ENCODE results near the gene UBE2S. TPM values are rescaled to one million over a fixed set of nuclear protein-coding genes. Genes with fewer than 3 reads are reported as not detected.

Gene UBE2S
- total and polyA plus RNA-seq, 11 donors, result 10.9 to 51.8 (median 27.6) TPM

DNA sequence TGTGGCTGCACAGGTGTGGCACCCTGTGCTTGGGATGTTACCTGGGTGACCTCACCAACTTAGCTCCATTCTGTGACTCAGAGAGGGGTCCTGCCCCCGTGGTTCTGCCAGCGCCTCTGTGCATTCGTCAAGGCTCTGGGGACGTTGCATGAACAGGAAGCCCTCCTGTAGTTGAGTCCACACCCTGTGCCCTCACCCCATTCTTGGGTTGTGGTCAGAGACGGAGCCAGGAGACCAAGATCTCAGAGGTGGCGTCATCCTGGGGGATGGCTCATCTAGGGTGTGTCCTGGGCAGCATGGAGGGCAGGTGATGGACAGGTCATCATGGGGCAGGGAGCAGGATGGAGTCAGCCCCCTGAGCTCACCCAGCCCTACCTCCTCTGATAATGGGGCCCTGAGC lies 55.5 kb downstream of the UBE2S start:
- 64 to 77% (median 72%) methylated on average over 6 of the region's 6 CpGs for whole genome bisulfite sequencing, 4 donors
- no peak for DNase-seq
- Histone ChIP-seq H3K27ac (no peak overlapping the region), H3K36me3 (peaks cover 0 to 5% (median 0%) of the 10 kb centered on the region in 9 donors), H3K27me3 (peaks cover 10 to 75% (median 45%) of the 10 kb centered on the region in 9 donors), H3K9me3 (no peaks in the 10 kb centered on the region), H3K4me3 (no peak overlapping the region), H3K4me1 (peaks cover 0 to 20% (median 14%) of the 10 kb centered on the region in 12 donors)
- TF ChIP-seq POLR2A (IDR thresholded peaks at IDR 0.05), result no peak
- TF ChIP-seq, protein P1, sequence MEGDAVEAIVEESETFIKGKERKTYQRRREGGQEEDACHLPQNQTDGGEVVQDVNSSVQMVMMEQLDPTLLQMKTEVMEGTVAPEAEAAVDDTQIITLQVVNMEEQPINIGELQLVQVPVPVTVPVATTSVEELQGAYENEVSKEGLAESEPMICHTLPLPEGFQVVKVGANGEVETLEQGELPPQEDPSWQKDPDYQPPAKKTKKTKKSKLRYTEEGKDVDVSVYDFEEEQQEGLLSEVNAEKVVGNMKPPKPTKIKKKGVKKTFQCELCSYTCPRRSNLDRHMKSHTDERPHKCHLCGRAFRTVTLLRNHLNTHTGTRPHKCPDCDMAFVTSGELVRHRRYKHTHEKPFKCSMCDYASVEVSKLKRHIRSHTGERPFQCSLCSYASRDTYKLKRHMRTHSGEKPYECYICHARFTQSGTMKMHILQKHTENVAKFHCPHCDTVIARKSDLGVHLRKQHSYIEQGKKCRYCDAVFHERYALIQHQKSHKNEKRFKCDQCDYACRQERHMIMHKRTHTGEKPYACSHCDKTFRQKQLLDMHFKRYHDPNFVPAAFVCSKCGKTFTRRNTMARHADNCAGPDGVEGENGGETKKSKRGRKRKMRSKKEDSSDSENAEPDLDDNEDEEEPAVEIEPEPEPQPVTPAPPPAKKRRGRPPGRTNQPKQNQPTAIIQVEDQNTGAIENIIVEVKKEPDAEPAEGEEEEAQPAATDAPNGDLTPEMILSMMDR (IDR thresholded peaks at IDR 0.05), result no peak
- ATAC-seq, result no peak
- intact Hi-C loops (cut with DNase I), result no loop called here

DNA sequence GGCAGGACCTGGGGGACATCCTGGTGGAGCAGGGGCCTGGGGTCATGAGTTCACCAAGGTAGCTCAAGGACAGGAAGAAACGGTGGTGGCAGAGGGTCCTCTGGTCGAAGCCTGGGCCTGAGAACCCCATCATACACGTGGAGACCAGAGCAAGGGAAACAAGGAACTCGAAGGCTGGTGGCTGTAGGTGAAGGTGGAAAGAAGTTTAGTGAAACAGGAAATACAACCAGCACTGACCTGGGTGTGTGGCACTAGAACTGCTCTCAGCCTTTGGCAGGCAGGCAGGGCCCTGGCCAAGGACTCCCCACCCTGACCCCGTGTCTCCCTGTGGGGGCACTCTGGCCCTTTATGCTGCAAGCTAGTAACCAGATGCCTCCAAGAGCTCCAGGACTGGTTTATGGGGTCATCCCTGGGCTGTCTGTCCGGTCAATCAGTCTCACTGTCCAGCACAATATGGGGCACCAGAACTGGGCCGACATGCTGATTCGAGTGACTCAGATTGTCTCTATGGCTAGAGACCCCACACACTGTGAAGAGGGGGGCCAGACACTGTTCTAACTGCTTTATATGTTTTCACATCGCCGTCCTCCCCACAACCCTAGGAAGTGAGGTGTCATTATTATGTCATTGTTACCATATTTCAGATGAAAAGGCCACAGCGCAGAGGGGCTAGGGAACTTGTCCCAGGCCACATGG lies 56.8 kb downstream of the UBE2S start:
- H3K36me3 ChIP-seq, result peaks cover 0 to 13% (median 0%) of the 10 kb centered on the region in 9 donors
- DNase-seq (no peak), ATAC-seq (no peak)
- no peak overlapping the region for H3K27ac ChIP-seq
- no peaks in the 10 kb centered on the region for H3K9me3 ChIP-seq
- H3K27me3 ChIP-seq, result peaks cover 10 to 62% (median 42%) of the 10 kb centered on the region in 9 donors
- H3K4me3 ChIP-seq, result no peak overlapping the region
- WGBS, 4 donors, result 75 to 80% (median 75%) methylated on average over 11 of the region's 11 CpGs
- TF ChIP-seq POLR2A (IDR thresholded peaks at IDR 0.05), result no peak
- TF ChIP-seq, protein P1 (IDR thresholded peaks at IDR 0.05), result no peak
- H3K4me1 ChIP-seq, result peaks cover 0 to 21% (median 14%) of the 10 kb centered on the region in 12 donors
- intact Hi-C loops (cut with DNase I), result no loop called here

Other genes starting within 250 kb of the UBE2S start
Only the 30 nearest of the 32 such genes appear.
- under 1 TPM in 1 of 9 donors, not detected in 8; 0.15 TPM for gene SYT5, start 227.5 kb downstream of the UBE2S start, total RNA-seq
- not detected for gene SYT5, start 227.5 kb downstream of the UBE2S start, polyA plus RNA-seq
- gene PTPRH, start 198.3 kb downstream of the UBE2S start, total RNA-seq, result 1 to 10 TPM in 8 of 9 donors, under 1 TPM in 1; 0.75 to 5.7 (median 2.3) TPM
- 10 to 100 TPM in 1 of 2 donors, 1 to 10 TPM in 1; 1.8 to 11.4 TPM for gene PTPRH, start 198.3 kb downstream of the UBE2S start, polyA plus RNA-seq
- gene TMEM86B, start 179.0 kb downstream of the UBE2S start, total RNA-seq, result 1 to 10 TPM in 8 of 9 donors, under 1 TPM in 1; 0.64 to 2.5 (median 1.9) TPM
- gene TMEM86B, start 179.0 kb downstream of the UBE2S start, polyA plus RNA-seq, result 1 to 10 TPM; 2.7 to 3.1 TPM
- 10 to 100 TPM; 28.6 to 59.9 (median 41.1) TPM for gene PPP6R1, start 148.8 kb downstream of the UBE2S start, total RNA-seq
- 10 to 100 TPM; 34.7 to 60.4 TPM for gene PPP6R1, start 148.8 kb downstream of the UBE2S start, polyA plus RNA-seq
- gene HSPBP1, start 127.7 kb downstream of the UBE2S start, total RNA-seq, result 10 to 100 TPM; 25.7 to 42.0 (median 30.6) TPM
- gene HSPBP1, start 127.7 kb downstream of the UBE2S start, polyA plus RNA-seq, result 10 to 100 TPM; 56.4 to 76.0 TPM
- gene BRSK1, start 123.8 kb downstream of the UBE2S start, total RNA-seq, result 1 to 10 TPM; 2.0 to 7.4 (median 3.6) TPM
- 1 to 10 TPM; 1.6 to 1.8 TPM for gene BRSK1, start 123.8 kb downstream of the UBE2S start, polyA plus RNA-seq
- 10 to 100 TPM in 1 of 9 donors, 1 to 10 TPM in 4, under 1 TPM in 3, not detected in 1; 0.43 to 14.1 (median 1.2) TPM for gene TMEM150B, start 82.4 kb downstream of the UBE2S start, total RNA-seq
- under 1 TPM; 0.72 to 0.79 TPM for gene TMEM150B, start 82.4 kb downstream of the UBE2S start, polyA plus RNA-seq
- 10 to 100 TPM in 1 of 9 donors, 1 to 10 TPM in 8; 3.6 to 10.8 (median 7.2) TPM for gene KMT5C, start 67.9 kb downstream of the UBE2S start, total RNA-seq
- 1 to 10 TPM; 3.3 to 6.2 TPM for gene KMT5C, start 67.9 kb downstream of the UBE2S start, polyA plus RNA-seq
- under 1 TPM in 1 of 9 donors, not detected in 8; 0.16 TPM for gene COX6B2, start 53.1 kb downstream of the UBE2S start, total RNA-seq
- not detected for gene COX6B2, start 53.1 kb downstream of the UBE2S start, polyA plus RNA-seq
- not detected for gene GARIN5B, start 44.5 kb downstream of the UBE2S start, total RNA-seq
- gene GARIN5B, start 44.5 kb downstream of the UBE2S start, polyA plus RNA-seq, result not detected
- under 1 TPM in 2 of 9 donors, not detected in 7; 0.11 to 0.43 TPM for gene IL11, start 37.3 kb downstream of the UBE2S start, total RNA-seq
- gene IL11, start 37.3 kb downstream of the UBE2S start, polyA plus RNA-seq, result under 1 TPM in 1 of 2 donors, not detected in 1; 0.25 TPM
- not detected for gene TMEM190, start 31.0 kb downstream of the UBE2S start, total RNA-seq
- not detected for gene TMEM190, start 31.0 kb downstream of the UBE2S start, polyA plus RNA-seq
- gene TMEM238, start 23.5 kb downstream of the UBE2S start, total RNA-seq, result 1 to 10 TPM in 2 of 9 donors, under 1 TPM in 5, not detected in 2; 0.35 to 2.2 (median 0.56) TPM
- not detected for gene TMEM238, start 23.5 kb downstream of the UBE2S start, polyA plus RNA-seq
- gene RPL28, start 21.9 kb downstream of the UBE2S start, total RNA-seq, result 1,000 to 10,000 TPM in 1 of 9 donors, 100 to 1,000 TPM in 8; 196 to 1,019 (median 565) TPM
- gene RPL28, start 21.9 kb downstream of the UBE2S start, polyA plus RNA-seq, result 1,000 to 10,000 TPM in 1 of 2 donors, 100 to 1,000 TPM in 1; 768 to 1,391 TPM
- not detected for gene SHISA7, start 35.5 kb upstream of the UBE2S start, total RNA-seq
- gene SHISA7, start 35.5 kb upstream of the UBE2S start, polyA plus RNA-seq, result not detected
- 100 to 1,000 TPM in 1 of 9 donors, 10 to 100 TPM in 8; 36.9 to 102 (median 48.8) TPM for gene ISOC2, start 53.9 kb upstream of the UBE2S start, total RNA-seq
- gene ISOC2, start 53.9 kb upstream of the UBE2S start, polyA plus RNA-seq, result 10 to 100 TPM; 86.8 to 94.9 TPM
- not detected for gene C19orf85, start 57.0 kb upstream of the UBE2S start, total RNA-seq
- not detected for gene C19orf85, start 57.0 kb upstream of the UBE2S start, polyA plus RNA-seq
- 10 to 100 TPM in 1 of 9 donors, 1 to 10 TPM in 8; 2.3 to 10.3 (median 4.6) TPM for gene ZNF628, start 68.8 kb upstream of the UBE2S start, total RNA-seq
- gene ZNF628, start 68.8 kb upstream of the UBE2S start, polyA plus RNA-seq, result 1 to 10 TPM; 5.4 to 7.9 TPM
- 10 to 100 TPM in 1 of 9 donors, 1 to 10 TPM in 8; 2.9 to 10.4 (median 6.7) TPM for gene NAT14, start 77.4 kb upstream of the UBE2S start, total RNA-seq
- gene NAT14, start 77.4 kb upstream of the UBE2S start, polyA plus RNA-seq, result 1 to 10 TPM; 7.3 to 9.2 TPM
- gene SSC5D, start 80.6 kb upstream of the UBE2S start, total RNA-seq, result 1 to 10 TPM in 8 of 9 donors, under 1 TPM in 1; 1.00 to 6.2 (median 3.3) TPM
- 1 to 10 TPM in 1 of 2 donors, under 1 TPM in 1; 0.91 to 1.4 TPM for gene SSC5D, start 80.6 kb upstream of the UBE2S start, polyA plus RNA-seq
- 1 to 10 TPM in 7 of 9 donors, under 1 TPM in 2; 0.68 to 2.6 (median 2.1) TPM for gene SBK2, start 129.3 kb upstream of the UBE2S start, total RNA-seq
- 10 to 100 TPM in 1 of 2 donors, under 1 TPM in 1; 0.80 to 12.6 TPM for gene SBK2, start 129.3 kb upstream of the UBE2S start, polyA plus RNA-seq
- gene SBK3, start 137.8 kb upstream of the UBE2S start, total RNA-seq, result 10 to 100 TPM in 3 of 9 donors, 1 to 10 TPM in 6; 2.4 to 14.3 (median 7.5) TPM
- gene SBK3, start 137.8 kb upstream of the UBE2S start, polyA plus RNA-seq, result 10 to 100 TPM in 1 of 2 donors, 1 to 10 TPM in 1; 5.9 to 12.4 TPM
- 10 to 100 TPM in 4 of 9 donors, 1 to 10 TPM in 5; 5.4 to 13.9 (median 9.8) TPM for gene ZNF579, start 173.1 kb upstream of the UBE2S start, total RNA-seq
- 10 to 100 TPM in 1 of 2 donors, 1 to 10 TPM in 1; 7.9 to 10.9 TPM for gene ZNF579, start 173.1 kb upstream of the UBE2S start, polyA plus RNA-seq
- gene FIZ1, start 191.7 kb upstream of the UBE2S start, total RNA-seq, result 10 to 100 TPM; 11.2 to 15.4 (median 12.9) TPM
- gene FIZ1, start 191.7 kb upstream of the UBE2S start, polyA plus RNA-seq, result 10 to 100 TPM in 1 of 2 donors, 1 to 10 TPM in 1; 10.0 to 16.7 TPM
- 10 to 100 TPM; 11.0 to 34.7 (median 16.5) TPM for gene ZNF524, start 192.5 kb upstream of the UBE2S start, total RNA-seq
- gene ZNF524, start 192.5 kb upstream of the UBE2S start, polyA plus RNA-seq, result 10 to 100 TPM; 30.6 to 33.9 TPM
- gene ZNF865, start 197.9 kb upstream of the UBE2S start, total RNA-seq, result 10 to 100 TPM; 11.4 to 19.1 (median 14.2) TPM
- gene ZNF865, start 197.9 kb upstream of the UBE2S start, polyA plus RNA-seq, result 10 to 100 TPM; 12.0 to 24.3 TPM
- 10 to 100 TPM in 4 of 9 donors, 1 to 10 TPM in 5; 6.7 to 15.8 (median 9.2) TPM for gene ZNF784, start 216.8 kb upstream of the UBE2S start, total RNA-seq
- 10 to 100 TPM in 1 of 2 donors, 1 to 10 TPM in 1; 8.5 to 10.4 TPM for gene ZNF784, start 216.8 kb upstream of the UBE2S start, polyA plus RNA-seq
- 10 to 100 TPM; 17.0 to 41.5 (median 21.2) TPM for gene ZNF580, start 233.2 kb upstream of the UBE2S start, total RNA-seq
- 10 to 100 TPM in 1 of 2 donors, 1 to 10 TPM in 1; 8.2 to 18.4 TPM for gene ZNF580, start 233.2 kb upstream of the UBE2S start, polyA plus RNA-seq
- 10 to 100 TPM in 2 of 9 donors, 1 to 10 TPM in 7; 4.7 to 12.7 (median 7.2) TPM for gene ZNF581, start 235.9 kb upstream of the UBE2S start, total RNA-seq
- gene ZNF581, start 235.9 kb upstream of the UBE2S start, polyA plus RNA-seq, result 1 to 10 TPM; 5.5 to 9.3 TPM
- 10 to 100 TPM; 11.7 to 25.8 (median 16.5) TPM for gene CCDC106, start 240.4 kb upstream of the UBE2S start, total RNA-seq
- 10 to 100 TPM; 11.9 to 27.7 TPM for gene CCDC106, start 240.4 kb upstream of the UBE2S start, polyA plus RNA-seq

All from heart left ventricle (tissue), 16 donors.